Measurements from ENCODE around the gene ITPRIPL2. TPM values are rescaled to one million over a fixed set of nuclear protein-coding genes. Genes with fewer than 3 reads are reported as not detected.
A peak's percentile ranks its signal among the peaks of the same experiment; 100 is the strongest.

Gene ITPRIPL2
- total and polyA plus RNA-seq, 2 of the 13 experiments (the other 11 are each of a cell fraction or from before 2014, with no cell fraction given), result 5.9 to 12.6 TPM

- TF ChIP-seq, protein P1, sequence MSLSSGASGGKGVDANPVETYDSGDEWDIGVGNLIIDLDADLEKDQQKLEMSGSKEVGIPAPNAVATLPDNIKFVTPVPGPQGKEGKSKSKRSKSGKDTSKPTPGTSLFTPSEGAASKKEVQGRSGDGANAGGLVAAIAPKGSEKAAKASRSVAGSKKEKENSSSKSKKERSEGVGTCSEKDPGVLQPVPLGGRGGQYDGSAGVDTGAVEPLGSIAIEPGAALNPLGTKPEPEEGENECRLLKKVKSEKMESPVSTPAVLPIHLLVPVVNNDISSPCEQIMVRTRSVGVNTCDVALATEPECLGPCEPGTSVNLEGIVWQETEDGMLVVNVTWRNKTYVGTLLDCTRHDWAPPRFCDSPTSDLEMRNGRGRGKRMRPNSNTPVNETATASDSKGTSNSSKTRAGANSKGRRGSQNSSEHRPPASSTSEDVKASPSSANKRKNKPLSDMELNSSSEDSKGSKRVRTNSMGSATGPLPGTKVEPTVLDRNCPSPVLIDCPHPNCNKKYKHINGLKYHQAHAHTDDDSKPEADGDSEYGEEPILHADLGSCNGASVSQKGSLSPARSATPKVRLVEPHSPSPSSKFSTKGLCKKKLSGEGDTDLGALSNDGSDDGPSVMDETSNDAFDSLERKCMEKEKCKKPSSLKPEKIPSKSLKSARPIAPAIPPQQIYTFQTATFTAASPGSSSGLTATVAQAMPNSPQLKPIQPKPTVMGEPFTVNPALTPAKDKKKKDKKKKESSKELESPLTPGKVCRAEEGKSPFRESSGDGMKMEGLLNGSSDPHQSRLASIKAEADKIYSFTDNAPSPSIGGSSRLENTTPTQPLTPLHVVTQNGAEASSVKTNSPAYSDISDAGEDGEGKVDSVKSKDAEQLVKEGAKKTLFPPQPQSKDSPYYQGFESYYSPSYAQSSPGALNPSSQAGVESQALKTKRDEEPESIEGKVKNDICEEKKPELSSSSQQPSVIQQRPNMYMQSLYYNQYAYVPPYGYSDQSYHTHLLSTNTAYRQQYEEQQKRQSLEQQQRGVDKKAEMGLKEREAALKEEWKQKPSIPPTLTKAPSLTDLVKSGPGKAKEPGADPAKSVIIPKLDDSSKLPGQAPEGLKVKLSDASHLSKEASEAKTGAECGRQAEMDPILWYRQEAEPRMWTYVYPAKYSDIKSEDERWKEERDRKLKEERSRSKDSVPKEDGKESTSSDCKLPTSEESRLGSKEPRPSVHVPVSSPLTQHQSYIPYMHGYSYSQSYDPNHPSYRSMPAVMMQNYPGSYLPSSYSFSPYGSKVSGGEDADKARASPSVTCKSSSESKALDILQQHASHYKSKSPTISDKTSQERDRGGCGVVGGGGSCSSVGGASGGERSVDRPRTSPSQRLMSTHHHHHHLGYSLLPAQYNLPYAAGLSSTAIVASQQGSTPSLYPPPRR (CRISPR knock-in tag; IDR thresholded peaks at IDR 0.05; ENCODE audit: borderline replicate concordance), result peak; percentile 67; the same call in 1 of the 2 replicates
- TF ChIP-seq PHF8 (CRISPR knock-in tag; IDR thresholded peaks at IDR 0.05) (peak; percentile 92), RAD21 (CRISPR knock-in tag; IDR thresholded peaks at IDR 0.05) (peak; percentile 71), ZNF101 (CRISPR knock-in tag; IDR thresholded peaks at IDR 0.05; ENCODE audit: borderline replicate concordance, low read depth) (no peak), SNRNP70 (IDR thresholded peaks at IDR 0.05; ENCODE audit: low read depth, low read length) (no peak), ONECUT2 (CRISPR knock-in tag; IDR thresholded peaks at IDR 0.05) (no peak; the same call in none of the 2 replicates), AKAP8 (CRISPR knock-in tag; IDR thresholded peaks at IDR 0.05) (peak; percentile 91), CSRNP1 (CRISPR knock-in tag; IDR thresholded peaks at IDR 0.05) (peak; percentile 98), FOXP1 (IDR thresholded peaks at IDR 0.05) (no peak), FOXP1 (CRISPR knock-in tag; IDR thresholded peaks at IDR 0.05) (no peak), PCBP1 (IDR thresholded peaks at IDR 0.05; ENCODE audit: borderline replicate concordance, low read depth, low read length) (0 out of 2 replicates have a peak, but pooled peaks have one; percentile 80), SYNCRIP (IDR thresholded peaks at IDR 0.05; ENCODE audit: insufficient read depth, low read depth, low read length) (no peak), ZNF761 (CRISPR knock-in tag; conservative IDR thresholded peaks at IDR 0.05) (peak; percentile 95), YY1 (IDR thresholded peaks at IDR 0.05; ENCODE audit: insufficient read depth, insufficient replicate concordance, low read depth, low read length) (peak; percentile 42), IKZF4 (CRISPR knock-in tag; IDR thresholded peaks at IDR 0.05; ENCODE audit: borderline replicate concordance, low read depth, not compliant biosample characterization) (peak; percentile 68), ZFP36L2 (CRISPR knock-in tag; IDR thresholded peaks at IDR 0.05) (no peak; the same call in 1 of the 2 replicates), DNMT3B (CRISPR knock-in tag; conservative IDR thresholded peaks at IDR 0.05) (no peak), BRCA1 (CRISPR knock-in tag; IDR thresholded peaks at IDR 0.05) (peak; percentile 87; the same call in 1 of the 2 replicates), SMARCE1 (IDR thresholded peaks at IDR 0.05; ENCODE audit: borderline replicate concordance) (no peak), ZNF780A (CRISPR knock-in tag; IDR thresholded peaks at IDR 0.05) (no peak; the same call in 1 of the 2 replicates)
- TF ChIP-seq, protein P2, sequence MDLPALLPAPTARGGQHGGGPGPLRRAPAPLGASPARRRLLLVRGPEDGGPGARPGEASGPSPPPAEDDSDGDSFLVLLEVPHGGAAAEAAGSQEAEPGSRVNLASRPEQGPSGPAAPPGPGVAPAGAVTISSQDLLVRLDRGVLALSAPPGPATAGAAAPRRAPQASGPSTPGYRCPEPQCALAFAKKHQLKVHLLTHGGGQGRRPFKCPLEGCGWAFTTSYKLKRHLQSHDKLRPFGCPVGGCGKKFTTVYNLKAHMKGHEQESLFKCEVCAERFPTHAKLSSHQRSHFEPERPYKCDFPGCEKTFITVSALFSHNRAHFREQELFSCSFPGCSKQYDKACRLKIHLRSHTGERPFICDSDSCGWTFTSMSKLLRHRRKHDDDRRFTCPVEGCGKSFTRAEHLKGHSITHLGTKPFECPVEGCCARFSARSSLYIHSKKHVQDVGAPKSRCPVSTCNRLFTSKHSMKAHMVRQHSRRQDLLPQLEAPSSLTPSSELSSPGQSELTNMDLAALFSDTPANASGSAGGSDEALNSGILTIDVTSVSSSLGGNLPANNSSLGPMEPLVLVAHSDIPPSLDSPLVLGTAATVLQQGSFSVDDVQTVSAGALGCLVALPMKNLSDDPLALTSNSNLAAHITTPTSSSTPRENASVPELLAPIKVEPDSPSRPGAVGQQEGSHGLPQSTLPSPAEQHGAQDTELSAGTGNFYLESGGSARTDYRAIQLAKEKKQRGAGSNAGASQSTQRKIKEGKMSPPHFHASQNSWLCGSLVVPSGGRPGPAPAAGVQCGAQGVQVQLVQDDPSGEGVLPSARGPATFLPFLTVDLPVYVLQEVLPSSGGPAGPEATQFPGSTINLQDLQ (CRISPR knock-in tag; IDR thresholded peaks at IDR 0.05), result no peak; the same call in 1 of the 2 replicates
Measured at GRCh38 chr16:19067349-19068236, 46.2 kb upstream of the ITPRIPL2 start, which contains the start of gene COQ7 (continued).

Data from HepG2 (cell line).